ENCODE data around the gene PGS1.

Gene PGS1

DNA sequence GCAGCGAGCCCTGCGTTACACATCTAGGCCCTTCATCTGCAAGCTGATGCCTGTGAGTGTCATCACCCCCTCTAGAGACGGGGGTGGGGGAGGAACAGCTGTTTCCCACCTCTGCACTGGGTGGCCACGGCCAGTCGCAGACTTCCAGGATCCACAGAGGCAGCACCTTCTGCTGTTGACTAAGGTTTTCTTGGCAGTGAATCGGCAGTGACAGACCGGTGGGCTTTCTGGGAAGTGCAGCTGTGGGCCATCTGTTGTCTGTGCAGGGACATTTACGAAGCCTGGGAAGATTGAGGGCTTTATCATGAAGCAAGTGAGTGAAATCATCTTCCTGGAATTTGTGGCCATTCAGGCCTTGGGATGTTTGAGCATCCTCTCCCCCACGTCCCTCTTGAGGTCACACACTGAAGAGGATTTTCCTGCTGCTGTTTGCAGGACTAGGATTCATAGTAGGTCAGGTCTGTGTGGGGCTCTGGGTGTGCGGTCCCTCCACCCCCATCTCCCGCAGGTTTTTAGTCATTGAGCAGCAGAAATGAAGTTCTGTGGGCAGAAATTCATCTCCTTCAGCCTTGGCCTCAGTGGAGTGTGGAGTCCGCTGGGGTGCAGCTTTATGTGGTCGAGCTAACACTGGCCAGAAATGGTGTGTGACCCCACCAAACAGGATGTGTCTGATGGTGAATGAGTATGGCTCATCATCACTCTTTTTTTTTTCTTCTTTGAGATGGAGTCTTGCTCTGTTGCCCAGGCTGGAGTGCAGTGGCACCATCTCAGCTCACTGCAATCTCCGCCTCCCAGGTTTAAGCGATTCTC is 12.0 kb downstream of the PGS1 start:
- DNase-seq (ENCODE audit: low spot score), result no peak

DNA sequence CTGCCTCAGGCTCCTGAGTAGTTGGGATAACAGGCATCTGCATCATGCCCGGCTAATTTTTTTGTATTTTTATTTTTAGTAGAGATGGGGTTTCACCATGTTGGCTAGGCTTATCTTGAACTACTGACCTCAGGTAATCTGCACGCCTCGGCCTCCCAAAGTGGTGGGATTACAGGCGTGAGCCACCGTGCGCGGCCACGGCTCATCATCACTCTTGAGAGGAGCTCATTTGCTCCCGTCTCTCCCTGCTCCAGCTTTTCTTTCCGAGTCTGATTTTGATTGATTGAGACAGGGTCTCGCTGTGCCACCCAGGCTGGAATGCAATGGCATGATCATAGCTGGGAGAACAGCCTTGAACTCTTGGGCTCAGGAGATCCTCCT is 12.6 kb downstream of the PGS1 start:
- DNase-seq (ENCODE audit: low spot score), result no peak

DNA sequence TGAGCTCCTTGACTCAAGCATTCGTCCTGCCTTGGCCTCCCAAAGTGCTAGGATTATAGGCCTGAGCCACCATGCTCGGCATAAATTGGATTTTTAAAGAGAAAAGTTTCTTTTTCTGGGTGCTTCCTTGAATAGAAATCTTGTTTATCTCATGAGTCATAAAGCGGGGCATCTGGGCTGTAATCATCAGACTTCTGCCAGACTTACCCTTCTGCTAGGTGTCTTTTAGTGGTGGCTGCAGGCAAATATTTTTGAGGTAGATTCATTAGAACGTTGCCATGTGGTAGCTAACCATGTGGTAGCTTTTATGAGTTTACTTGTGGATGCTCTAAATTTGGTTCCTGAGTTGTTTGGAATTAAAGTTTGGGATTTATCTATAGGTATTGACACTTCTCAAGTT is 13.4 kb downstream of the PGS1 start:
- DNase-seq (ENCODE audit: low spot score), result no peak

DNA sequence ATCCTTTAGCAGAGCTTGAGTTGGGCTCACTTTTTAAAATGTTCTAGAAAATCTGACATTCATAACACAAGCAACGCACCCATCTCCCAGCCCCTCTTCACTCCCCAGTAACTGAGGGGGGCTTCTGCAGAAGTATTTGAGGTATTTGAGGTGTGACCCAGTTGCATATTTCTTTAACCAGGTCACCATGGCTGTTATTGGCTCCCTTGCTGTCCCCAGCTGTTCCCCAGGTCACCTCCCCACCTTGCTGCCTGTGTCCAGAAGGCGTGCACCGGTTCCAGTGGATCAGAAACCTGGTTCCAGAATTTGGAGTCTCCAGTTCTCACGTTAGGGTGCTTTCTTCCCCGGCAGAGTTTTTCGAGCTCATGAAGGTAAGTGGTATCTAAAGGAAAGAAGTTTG is 13.8 kb downstream of the PGS1 start:
- DNase-seq (ENCODE audit: low spot score), result no peak

DNA sequence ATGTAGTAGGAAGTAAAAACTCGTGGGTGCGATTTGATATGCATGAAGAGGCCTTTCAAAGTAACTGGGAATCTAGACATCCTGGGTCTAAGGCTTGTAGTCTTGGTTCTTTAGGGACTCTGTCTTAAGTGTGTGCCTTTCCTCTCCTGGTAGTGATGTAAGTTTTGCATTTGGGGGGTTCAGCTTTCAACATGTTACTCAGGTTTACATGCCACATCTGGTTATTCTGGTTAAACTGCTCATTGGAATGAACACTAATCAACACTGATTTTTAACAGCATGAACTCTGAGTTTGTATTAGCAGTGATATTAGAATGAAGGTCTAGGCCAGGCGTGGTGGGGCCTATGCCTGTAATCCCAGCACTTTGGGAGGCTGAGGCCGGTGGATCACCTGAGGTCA is 15.1 kb downstream of the PGS1 start:
- no peak for DNase-seq (ENCODE audit: low spot score)

DNA sequence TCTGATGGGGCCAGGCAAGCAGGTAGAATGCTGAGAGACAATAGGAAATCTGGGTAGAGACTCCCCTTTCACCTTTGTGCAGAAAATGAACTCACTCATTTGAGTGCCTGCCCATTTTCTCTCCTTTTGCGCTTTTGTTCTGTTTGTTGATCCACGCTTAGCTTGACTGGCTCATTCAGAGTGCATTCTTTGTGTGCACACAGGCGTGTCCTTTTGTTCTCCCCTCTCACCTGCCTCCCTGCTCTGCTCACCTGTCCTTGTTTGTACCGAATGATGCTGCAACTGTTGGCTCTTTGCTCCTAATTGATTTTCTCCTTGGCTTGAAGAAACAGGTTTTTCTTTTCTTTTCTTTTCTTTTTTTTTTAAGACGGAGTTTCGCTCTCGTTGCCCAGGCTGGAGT is 15.8 kb downstream of the PGS1 start:
- no peak for DNase-seq (ENCODE audit: low spot score)

DNA sequence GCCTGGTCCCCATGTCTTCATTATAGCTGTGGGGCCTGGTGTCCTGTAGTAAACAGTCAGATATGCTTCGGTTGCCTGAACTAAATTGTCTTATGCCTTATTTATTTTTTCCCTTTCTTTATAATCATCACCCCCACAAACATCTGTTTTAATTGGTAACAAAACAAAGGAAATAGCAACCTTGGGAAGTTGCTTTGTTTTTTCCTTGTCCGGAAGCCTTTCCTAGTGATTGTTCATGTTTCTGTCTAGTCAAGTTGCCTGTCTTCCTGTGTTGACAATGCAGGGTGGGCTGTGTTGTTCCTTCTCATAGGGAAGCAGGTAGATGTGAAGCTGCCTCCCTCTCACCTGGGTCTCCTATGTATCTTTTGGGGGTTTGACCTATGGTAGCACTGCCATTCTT is 16.7 kb downstream of the PGS1 start:
- DNase-seq (ENCODE audit: low spot score), result no peak

DNA sequence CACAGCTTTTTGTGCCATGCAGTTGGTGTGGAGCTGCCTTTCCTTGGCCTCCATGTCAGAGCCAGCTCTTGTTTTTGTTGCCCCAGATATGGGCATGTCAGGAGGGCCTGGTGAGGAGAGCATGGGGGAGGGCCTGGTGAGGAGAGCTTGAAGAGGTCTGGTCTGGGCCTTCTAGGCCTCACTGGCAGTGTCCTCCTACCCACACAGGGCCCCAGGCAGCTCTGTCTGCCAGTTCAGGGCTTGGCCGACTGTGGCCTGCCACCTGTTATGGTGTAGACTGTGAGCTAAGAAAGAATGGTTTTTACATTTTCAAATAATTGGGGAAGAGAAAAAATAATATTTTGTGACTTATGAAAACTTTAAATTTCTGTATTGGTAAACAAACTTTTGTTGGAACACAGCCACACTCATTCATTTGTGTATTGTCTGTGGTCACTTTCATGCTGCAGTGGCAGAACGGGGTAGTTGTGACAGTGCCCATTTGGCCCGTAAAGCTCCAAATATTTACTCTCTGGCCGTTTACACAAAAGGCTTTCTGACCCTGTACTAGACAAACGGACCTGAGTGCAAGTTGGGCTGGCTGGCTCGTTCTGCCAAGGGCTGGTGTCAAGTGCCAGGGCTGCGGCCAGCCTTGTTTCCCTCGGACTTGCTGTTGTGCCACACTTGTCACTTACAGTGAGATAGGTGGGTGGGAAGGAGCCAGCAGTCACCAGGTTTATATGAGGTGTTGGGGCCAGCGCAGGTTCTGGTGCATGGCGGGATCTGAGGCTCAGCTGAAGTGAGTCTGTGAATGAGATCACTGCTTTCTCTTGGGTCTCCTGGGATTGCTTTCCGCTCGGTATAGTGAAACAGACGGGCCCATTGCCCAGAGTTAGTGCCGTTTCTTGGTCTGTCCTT is 18.2 kb downstream of the PGS1 start:
- no peak for DNase-seq (ENCODE audit: low spot score)

DNA sequence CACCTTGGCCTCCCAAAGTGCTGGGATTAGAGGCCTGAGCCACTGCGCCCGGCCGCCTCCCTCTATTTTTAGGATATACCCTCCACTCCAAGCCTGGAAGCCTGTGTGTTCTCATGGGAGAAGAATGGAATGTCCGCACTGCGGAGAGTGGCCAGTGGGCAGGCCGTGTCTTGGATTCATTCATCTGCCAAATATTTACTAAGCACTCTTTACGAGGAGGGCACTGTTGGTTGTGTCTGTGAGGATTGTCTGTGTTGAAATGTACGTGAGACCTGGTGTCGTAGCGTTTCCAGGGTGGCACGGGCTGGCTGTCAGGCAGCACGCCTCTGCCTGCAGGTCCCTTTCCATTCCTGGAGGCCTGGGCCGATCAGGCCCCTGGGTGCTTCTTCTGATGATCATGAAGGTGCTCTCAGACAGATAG is 19.2 kb downstream of the PGS1 start:
- DNase-seq (ENCODE audit: low spot score), result no peak

DNA sequence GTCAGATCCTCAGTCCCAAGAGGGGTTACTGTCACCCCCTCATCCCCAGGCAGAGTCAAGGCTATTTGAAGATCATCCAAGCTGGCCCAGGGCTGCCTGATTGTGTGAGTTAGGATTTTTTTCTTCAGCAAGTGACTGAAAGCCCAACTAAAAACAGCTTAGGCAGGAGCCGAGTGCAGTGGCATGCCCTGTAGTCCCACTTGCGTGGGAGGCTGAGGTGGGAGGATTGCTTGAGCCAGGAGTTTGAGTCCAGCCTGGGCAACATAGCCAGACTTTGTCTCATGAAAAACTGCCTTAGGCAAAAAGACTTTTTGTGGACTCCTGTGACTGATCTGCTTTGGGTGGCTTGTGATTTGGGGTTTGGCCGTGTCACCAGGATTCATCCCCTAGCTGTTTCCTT is 19.9 kb downstream of the PGS1 start:
- no peak for DNase-seq (ENCODE audit: low spot score)

DNA sequence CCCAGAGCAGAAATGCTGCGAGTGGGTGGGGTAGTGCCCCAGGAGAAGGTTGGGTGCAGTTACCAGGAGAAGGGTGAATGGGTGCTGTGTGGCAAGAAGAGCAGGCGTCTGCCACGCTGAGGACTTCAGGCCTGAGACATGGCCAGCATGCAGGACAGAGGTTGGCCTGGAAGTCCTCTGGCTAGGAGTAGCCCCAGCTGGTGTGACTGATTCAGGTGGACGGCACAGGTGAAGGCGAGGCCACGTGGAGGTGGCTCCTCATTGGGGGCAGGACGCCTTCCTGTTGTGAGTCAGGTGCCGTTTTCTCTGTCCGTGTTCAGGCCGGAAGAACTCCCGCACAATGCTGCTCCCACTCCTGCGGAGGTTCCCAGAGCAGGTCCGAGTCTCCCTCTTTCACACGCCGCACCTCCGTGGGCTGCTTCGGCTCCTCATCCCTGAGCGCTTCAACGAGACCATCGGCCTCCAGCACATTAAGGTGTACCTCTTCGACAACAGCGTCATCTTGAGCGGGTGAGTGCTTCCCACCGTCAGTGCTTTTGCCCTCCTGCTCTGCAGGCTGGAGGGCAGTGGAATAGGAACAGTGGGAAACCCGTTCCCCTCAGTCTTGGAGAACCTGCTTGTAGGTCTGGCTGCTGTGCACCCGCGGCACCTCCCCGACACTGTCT is 20.7 kb downstream of the PGS1 start:
- DNase-seq (ENCODE audit: low spot score), result no peak

DNA sequence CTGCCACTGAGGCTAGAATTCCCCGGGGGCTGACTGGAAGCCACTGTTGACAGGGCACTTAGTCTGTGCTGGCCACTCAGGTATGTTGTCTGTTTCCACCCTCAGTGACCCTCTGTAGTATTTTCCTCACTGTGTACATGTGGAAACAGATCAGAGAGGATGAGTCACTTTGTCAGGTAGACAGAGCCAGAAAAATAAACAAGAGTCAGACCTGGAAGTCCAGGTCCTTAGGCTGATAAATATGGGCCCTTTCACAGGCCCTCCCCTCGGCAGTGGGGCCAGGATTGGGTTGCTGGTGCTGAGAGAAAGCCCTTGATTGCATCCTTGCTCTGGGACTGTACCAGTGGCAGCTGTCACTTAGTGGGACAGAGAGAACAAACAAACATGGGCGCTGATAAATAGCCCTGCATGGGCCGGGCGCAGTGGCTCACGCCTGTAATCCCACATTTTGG is 21.3 kb downstream of the PGS1 start:
- DNase-seq (ENCODE audit: low spot score), result no peak

DNA sequence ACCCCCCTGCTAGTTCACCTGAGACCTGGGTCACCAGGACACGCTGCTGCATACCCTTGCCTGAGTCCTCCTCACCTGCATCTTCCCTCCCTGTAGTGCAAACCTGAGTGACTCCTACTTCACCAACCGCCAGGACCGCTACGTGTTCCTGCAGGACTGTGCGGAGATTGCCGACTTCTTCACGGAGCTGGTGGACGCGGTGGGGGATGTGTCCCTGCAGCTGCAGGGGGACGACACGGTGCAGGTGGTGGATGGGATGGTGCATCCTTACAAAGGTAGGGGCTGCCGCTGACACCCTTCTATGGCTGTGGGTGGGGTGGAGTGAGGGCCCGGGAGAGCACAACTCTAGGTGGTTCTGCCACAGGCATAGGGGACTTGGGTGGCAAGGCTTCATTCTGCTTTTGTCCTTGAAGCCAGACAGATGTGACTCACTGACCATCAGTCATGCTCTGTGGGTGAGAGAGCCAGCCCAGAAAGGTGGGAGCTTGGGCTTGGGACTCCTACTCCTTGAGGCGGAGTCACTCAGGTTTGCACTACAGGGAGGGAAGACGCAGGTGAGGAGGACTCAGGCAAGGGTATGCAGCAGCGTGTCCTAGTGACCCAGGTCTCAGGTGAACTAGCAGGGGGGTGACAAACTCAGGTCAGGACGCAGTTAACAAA is 22.3 kb downstream of the PGS1 start:
- DNase-seq (ENCODE audit: low spot score), result no peak

DNA sequence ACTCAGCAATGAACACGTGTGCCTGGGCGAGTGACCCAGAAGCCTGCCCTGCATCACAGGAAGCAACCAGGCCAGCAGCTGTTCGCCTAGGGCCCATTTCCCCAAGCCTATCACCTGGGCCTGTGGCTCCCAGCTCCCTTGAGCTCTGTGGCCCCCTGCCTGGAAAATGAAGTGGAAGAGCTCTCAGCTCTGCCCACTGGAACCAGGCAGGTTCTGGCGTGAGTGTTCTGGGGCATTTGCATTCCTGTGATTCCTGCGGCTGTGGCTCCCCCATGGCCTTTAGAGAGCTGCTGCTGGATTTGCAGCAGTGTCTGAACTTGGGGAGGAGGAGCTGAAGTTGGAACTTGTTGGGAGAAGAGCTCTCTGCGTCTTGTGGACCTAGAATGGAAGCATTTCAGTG is 22.8 kb downstream of the PGS1 start:
- no peak for DNase-seq (ENCODE audit: low spot score)

DNA sequence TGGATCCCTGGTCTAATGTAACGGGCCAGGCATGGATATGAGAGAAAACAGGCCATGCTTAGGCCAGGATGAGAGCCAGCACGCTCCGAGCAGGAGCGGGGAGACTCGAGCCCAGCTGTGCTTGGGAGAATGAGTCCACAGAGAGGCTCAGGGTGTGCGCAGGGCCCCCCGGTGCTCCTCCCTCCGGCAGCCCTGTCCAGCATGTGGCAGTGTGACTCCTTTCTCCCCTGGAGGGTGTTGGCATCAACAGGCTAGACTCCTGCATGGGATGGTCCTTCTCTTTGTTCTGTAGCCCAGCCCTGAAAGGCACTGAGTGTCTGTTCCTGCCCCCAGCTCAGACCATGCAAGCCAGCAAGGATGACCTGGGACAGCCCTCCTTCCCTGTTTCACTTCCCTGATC is 23.4 kb downstream of the PGS1 start:
- DNase-seq (ENCODE audit: low spot score), result no peak

DNA sequence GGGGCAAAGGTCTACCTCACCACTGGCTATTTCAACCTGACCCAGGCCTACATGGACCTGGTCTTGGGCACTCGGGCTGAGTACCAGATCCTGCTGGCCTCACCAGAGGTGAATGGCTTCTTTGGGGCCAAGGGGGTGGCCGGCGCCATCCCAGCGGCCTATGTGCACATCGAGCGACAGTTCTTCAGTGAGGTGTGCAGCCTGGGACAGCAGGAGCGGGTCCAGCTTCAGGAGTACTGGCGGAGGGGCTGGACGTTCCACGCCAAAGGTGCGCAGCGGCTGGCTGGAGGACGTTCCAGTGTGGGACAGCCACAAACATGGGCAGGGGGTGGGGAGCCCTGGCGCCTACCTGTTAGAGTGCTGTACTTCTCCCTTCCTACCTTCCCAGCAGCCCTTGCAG is 25.4 kb downstream of the PGS1 start:
- no peak for DNase-seq (ENCODE audit: low spot score)

DNA sequence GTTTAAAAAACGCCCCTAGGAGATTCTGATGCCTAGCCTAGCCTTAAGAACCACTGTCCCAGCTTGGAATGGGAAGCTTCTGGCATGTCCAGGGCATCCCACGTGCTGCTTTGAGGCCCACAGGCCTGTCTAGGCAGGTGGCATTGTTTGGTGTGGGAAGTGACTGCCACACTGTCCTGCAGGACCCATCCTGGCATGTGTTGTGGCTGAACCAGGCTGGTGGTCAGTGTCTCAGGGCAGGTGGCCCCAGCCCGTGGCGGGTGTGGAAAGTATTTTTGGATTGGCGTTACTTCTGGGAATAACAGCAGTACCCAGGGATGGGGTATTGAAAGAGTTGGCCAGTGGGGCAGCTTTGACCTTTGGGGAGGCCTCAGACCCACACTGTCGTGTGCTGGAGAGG is 27.9 kb downstream of the PGS1 start:
- DNase-seq (ENCODE audit: low spot score), result no peak

DNA sequence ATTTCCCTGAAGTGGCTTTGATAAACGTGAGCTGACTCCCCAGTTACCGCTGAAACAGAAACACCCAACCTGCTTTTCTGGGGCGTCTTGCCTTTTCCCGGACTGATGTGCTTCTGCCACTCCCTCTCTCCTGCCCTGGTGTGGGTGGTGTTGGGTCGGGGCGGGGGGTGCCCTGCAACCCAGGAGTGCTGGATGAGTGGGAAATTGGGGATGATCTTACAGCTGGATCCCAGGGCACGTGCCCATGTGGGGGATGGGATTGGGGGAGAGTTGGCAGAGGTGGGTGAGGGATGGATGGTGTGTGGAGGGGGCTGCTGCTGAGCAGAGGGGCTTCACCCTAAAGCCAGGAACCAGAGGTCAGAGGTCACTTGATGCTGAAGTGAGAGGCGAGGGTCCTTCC is 28.5 kb downstream of the PGS1 start:
- no peak for DNase-seq (ENCODE audit: low spot score)

DNA sequence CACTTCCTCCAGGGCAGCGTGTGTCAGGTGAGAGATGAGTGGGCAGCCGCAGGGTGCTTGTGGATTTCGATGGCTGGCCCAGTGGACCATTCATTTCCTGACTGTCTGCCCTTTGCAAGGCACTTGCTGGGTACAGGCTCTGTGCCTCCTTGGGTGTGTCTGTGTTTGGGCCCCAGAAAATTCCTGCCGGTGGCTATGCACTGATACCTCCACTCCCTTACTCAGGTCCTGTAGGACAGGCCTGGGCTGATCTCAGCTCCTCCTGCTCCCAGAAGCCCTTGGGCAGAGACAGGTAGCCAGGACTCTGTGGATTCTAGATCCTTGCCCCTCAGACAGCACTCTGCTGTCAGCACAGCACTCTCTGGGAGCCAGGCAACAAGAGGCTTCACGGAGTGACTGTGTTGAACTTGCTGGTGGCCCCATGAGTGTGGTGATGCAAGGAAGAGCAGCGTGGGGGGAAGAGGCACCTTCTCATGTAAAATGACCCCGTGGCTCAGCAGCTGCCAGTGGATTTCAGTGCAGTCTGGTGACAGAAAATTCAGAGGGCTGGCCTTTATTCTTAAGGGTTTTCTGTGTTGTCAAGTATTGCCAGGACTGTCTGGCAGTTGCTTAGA is 29.0 kb downstream of the PGS1 start:
- DNase-seq (ENCODE audit: low spot score), result no peak

DNA sequence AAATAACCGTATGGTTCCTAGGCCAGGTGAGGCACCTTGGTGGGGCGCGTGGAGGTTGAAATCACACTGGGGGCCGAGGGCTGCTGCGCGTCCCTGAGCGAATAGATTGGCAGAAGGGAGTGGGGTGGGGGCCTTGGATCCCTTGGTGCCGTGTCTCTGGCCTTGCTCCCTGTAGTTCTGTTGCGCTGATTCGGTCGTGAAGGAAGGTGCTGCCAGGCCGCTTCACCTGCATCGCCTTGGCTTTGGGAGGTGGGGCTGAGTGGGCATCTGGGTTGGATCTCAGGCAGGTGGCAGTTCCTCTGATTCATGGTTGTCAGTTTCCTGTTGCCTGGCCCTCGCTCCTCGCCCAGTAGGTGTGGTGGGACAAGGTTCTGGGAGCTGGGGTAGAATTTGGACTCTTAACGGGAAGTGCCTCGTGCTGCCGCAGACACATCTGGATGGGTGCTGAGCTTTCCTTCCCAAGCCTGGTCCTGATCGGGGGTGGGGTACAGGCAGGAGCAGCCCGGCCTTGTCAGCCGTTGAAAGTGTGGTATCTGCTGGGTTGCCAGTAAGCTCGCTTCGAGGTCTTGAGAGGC is 30.1 kb downstream of the PGS1 start:
- no peak for DNase-seq (ENCODE audit: low spot score)

DNA sequence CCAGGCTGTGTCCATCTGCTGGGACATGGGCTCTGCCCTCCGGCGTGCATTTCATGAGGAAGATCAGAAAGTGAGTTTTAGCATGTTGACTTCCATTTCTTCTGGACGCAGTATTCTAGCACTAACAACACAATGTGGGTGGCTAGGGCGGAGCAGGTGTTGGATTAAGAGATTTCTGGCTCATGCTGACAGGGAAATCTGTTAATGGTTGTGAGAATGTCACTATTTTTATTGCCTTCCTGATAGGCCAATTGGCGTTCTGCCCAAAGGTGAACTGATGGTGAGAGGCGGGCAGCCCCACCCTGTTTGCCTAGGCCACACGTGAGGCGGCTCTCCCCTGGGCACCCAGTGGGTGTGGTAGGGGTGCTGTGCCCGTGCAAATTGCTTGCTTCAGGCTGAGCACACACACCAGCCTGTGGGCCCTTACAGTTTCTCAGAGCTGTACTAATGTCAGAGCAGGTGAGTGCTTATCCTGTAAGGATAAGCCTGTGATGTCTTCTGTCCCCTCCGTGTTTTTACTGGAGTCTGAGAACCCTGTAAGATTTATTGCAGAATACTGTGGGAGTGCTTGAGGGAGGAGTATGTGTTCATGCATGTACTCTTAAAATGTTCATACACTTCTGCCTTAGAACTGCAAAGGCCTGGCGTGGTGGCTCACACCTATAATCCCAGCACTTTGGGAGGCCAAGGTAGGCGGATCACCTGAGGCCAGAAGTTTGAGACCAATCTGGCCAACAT is 30.9 kb downstream of the PGS1 start:
- DNase-seq (ENCODE audit: low spot score), result no peak
